HepG2 (cell line): Measurements from ENCODE around the gene KIF15. TPM values are rescaled to one million over a fixed set of nuclear protein-coding genes. Genes with fewer than 3 reads are reported as not detected.

Experiments
- ARNT2 ChIP-seq: sonication (generic); formaldehyde crosslinking; IDR thresholded peaks from 2 replicates; pipeline ENCODE4 v1.8.0; 2022; ENCODE audit warnings: mild to moderate bottlenecking, low read depth, missing genetic modification reagents, moderate library complexity
- ASH2L ChIP-seq: fragments of 300-600, 200-600 bp; sonication (generic); IDR thresholded peaks from 2 replicates; pipeline ENCODE4 v1.7.0; 2017; ENCODE audit warnings: low read depth, mild to moderate bottlenecking, moderate library complexity, mixed read lengths, low read length; ENCODE audit not compliant: insufficient read length
- ATF3 ChIP-seq: sonication (generic); formaldehyde crosslinking; IDR thresholded peaks from 2 replicates; pipeline ENCODE4 v1.4.0; 2020; ENCODE audit warnings: missing genetic modification reagents
- EP300 ChIP-seq, 3 experiments: sonication (generic) in 1 of 3; formaldehyde crosslinking in 1 of 3; IDR thresholded peaks; 2 replicates each; pipeline versions ENCODE4 v1.5.1 to v1.6.1; 2011 to 2020; ENCODE audit warnings: low read depth in 2 of 3, low read length in 2 of 3, borderline replicate concordance in 1 of 3, improper control_type of control experiment in 1 of 3, mild to moderate bottlenecking in 1 of 3, missing genetic modification reagents in 1 of 3, moderate library complexity in 1 of 3
- HNF1A ChIP-seq, 2 experiments: sonication (generic) in 1 of 2; formaldehyde crosslinking in 1 of 2; IDR thresholded peaks; 2 replicates each; pipeline versions ENCODE4 v1.4.0 to v1.6.1; 2016 to 2020; ENCODE audit warnings: borderline replicate concordance in 1 of 2, low read depth in 1 of 2, mild to moderate bottlenecking in 1 of 2, missing genetic modification reagents in 1 of 2
- HNRNPL ChIP-seq: fragments of 200-400 bp; formaldehyde crosslinking; IDR thresholded peaks from 2 replicates; pipeline ENCODE4 v1.6.1; 2017; ENCODE audit warnings: mild to moderate bottlenecking, low read depth, low read length
- NFE2L2 ChIP-seq: fragments of 150-350 bp; IDR thresholded peaks from 2 replicates; pipeline ENCODE4 v1.6.1; 2014; ENCODE audit warnings: low read length
- PAX8 ChIP-seq: sonication (generic); formaldehyde crosslinking; IDR thresholded peaks from 2 replicates; pipeline ENCODE4 v1.8.0; 2022; ENCODE audit warnings: mild to moderate bottlenecking, missing genetic modification reagents, borderline replicate concordance
- PITX1 ChIP-seq: sonication (generic); formaldehyde crosslinking; IDR thresholded peaks from 2 replicates; pipeline ENCODE4 v1.5.1; 2020; ENCODE audit warnings: mild to moderate bottlenecking, missing genetic modification reagents
- RBM22 ChIP-seq: fragments of 200-400 bp; formaldehyde crosslinking; optimal IDR thresholded peaks from 2 replicates; pipeline ENCODE3; 2017; ENCODE audit warnings: mild to moderate bottlenecking, low read length, moderate library complexity
- SIX4 ChIP-seq: sonication (generic); formaldehyde crosslinking; IDR thresholded peaks from 2 replicates; pipeline ENCODE4 v1.4.0; 2020; ENCODE audit warnings: missing genetic modification reagents
- SMARCC2 ChIP-seq: fragments of 450-650 bp; IDR thresholded peaks from 2 replicates; pipeline ENCODE4 v1.6.1; 2017; ENCODE audit warnings: antibody characterized with exemption, mild to moderate bottlenecking
- SMYD3 ChIP-seq: sonication (generic); formaldehyde crosslinking; IDR thresholded peaks from 2 replicates; pipeline ENCODE4 v1.8.1; 2023; ENCODE audit warnings: mild to moderate bottlenecking, missing genetic modification reagents
- SOX6 ChIP-seq, 2 experiments: fragments of 450-650 bp in 1 of 2; sonication (generic) in 1 of 2; formaldehyde crosslinking in 1 of 2; IDR thresholded peaks; 2 replicates each; pipeline versions ENCODE4 v1.4.0 to v1.6.1; 2017 to 2020; ENCODE audit warnings: antibody characterized with exemption in 1 of 2, mild to moderate bottlenecking in 1 of 2, missing genetic modification reagents in 1 of 2
- TBP ChIP-seq: sonication (generic); formaldehyde crosslinking; IDR thresholded peaks from 2 replicates; pipeline ENCODE4 v1.5.0; 2020; ENCODE audit warnings: missing genetic modification reagents
- ZKSCAN5 ChIP-seq: sonication (generic); formaldehyde crosslinking; IDR thresholded peaks from 2 replicates; pipeline ENCODE4 v1.5.1; 2020; ENCODE audit warnings: mild to moderate bottlenecking, missing genetic modification reagents
- ZNF33A ChIP-seq: sonication (generic); formaldehyde crosslinking; IDR thresholded peaks from 2 replicates; pipeline ENCODE4 v1.5.1; 2020; ENCODE audit warnings: missing genetic modification reagents, mild to moderate bottlenecking, moderate library complexity, borderline replicate concordance
- ZNF354B ChIP-seq: sonication (generic); formaldehyde crosslinking; IDR thresholded peaks from 2 replicates; pipeline ENCODE4 v1.8.0; 2022; ENCODE audit warnings: mild to moderate bottlenecking, missing genetic modification reagents
- ZNF788 ChIP-seq: sonication (generic); formaldehyde crosslinking; IDR thresholded peaks from 2 replicates; pipeline ENCODE4 v1.5.0; 2020; ENCODE audit warnings: mild to moderate bottlenecking, missing genetic modification reagents, borderline replicate concordance
- ZSCAN22 ChIP-seq: sonication (generic); formaldehyde crosslinking; IDR thresholded peaks from 2 replicates; pipeline ENCODE4 v1.4.0; 2020; ENCODE audit warnings: mild to moderate bottlenecking, missing genetic modification reagents
- polyA plus RNA-seq, 8 experiments: library from polyadenylated mRNA; depleted of rRNA in 3 of 8; stranded (reverse) in 7 of 8; unstranded in 1 of 8; fragments of >200 nt; fragmentation: Illumina TruSeq in 4 of 8; extraction: Trizol in 4 of 8; gene quantifications; 2 replicates each; pipeline versions ENCODE4 v1.2.1 to v1.2.3, GENCODE V29; 2011 to 2016; ENCODE audit warnings: low read depth in 4 of 8, missing spikeins in 1 of 8, mixed read lengths in 1 of 8; ENCODE audit not compliant: insufficient read depth in 1 of 8
- total RNA-seq, 5 experiments: library from RNA; depleted of rRNA; stranded (reverse); fragments of >200 nt; fragmentation: Illumina TruSeq; extraction: Trizol; gene quantifications; 2 replicates each; pipeline ENCODE4 v1.2.3, GENCODE V29; 2016; ENCODE audit warnings: low read depth in 1 of 5
- TF ChIP-seq, protein P1 (sequence below): sonication (generic); formaldehyde crosslinking; IDR thresholded peaks from 2 replicates; pipeline ENCODE4 v1.4.0; 2020; ENCODE audit warnings: missing genetic modification reagents
- TF ChIP-seq, protein P2 (sequence below), 2 experiments: sonication (generic) in 1 of 2; formaldehyde crosslinking in 1 of 2; IDR thresholded peaks; 2 replicates each; pipeline versions ENCODE4 v1.4.0 to v1.6.1; 2018 to 2020; ENCODE audit warnings: missing genetic modification reagents in 2 of 2, borderline replicate concordance in 1 of 2, low read depth in 1 of 2, mild to moderate bottlenecking in 1 of 2, missing biosample characterization in 1 of 2

KIF15 gene
- total and polyA plus RNA-seq, 2 of the 13 experiments (the other 11 are each of a cell fraction or from before 2014, with no cell fraction given) = 4.8 to 33.8 TPM

GRCh38 chr3:44729384-44729910 lies 32.1 kb upstream of the KIF15 start, which contains the start of gene ZNF501 (continued):
- TF ChIP-seq HNF1A (IDR thresholded peaks at IDR 0.05; ENCODE audit: low read depth) = no peak
- TF ChIP-seq HNF1A (CRISPR knock-in tag; IDR thresholded peaks at IDR 0.05; ENCODE audit: borderline replicate concordance) = peak; percentile 65; the same call in 1 of the 2 replicates
- peak; percentile 77; the same call in 1 of the 2 replicates for TF ChIP-seq ZNF788
- TF ChIP-seq HNRNPL = peak; percentile 69; the same call in 1 of the 2 replicates
- 0 out of 2 replicates have a peak, but pooled peaks have one; percentile 66 for TF ChIP-seq SMYD3
- TF ChIP-seq NFE2L2 = no peak
- TF ChIP-seq ZNF354B (CRISPR knock-in tag) = no peak
- no peak for TF ChIP-seq ZNF33A (CRISPR knock-in tag)
- no peak for TF ChIP-seq EP300 (IDR thresholded peaks at IDR 0.05; ENCODE audit: low read depth in 2 of 2, low read length in 2 of 2)
- TF ChIP-seq EP300 (CRISPR knock-in tag; IDR thresholded peaks at IDR 0.05; ENCODE audit: borderline replicate concordance) = 0 out of 2 replicates have a peak, but pooled peaks have one; percentile 39
- peak; percentile 90 for TF ChIP-seq PITX1 (CRISPR knock-in tag)
- TF ChIP-seq, protein P1, sequence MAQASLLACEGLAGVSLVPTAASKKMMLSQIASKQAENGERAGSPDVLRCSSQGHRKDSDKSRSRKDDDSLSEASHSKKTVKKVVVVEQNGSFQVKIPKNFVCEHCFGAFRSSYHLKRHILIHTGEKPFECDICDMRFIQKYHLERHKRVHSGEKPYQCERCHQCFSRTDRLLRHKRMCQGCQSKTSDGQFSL (CRISPR knock-in tag) = 0 out of 2 replicates have a peak, but pooled peaks have one; percentile 33
- TF ChIP-seq PAX8 (CRISPR knock-in tag) = no peak
- no peak for TF ChIP-seq ZKSCAN5 (CRISPR knock-in tag)
- no peak for TF ChIP-seq TBP (CRISPR knock-in tag)
- peak; percentile 61; the same call in 1 of the 2 replicates for TF ChIP-seq ARNT2
- no peak for TF ChIP-seq SMARCC2
- 0 out of 2 replicates have a peak, but pooled peaks have one; percentile 23 for TF ChIP-seq SIX4 (CRISPR knock-in tag)
- TF ChIP-seq, protein P2, sequence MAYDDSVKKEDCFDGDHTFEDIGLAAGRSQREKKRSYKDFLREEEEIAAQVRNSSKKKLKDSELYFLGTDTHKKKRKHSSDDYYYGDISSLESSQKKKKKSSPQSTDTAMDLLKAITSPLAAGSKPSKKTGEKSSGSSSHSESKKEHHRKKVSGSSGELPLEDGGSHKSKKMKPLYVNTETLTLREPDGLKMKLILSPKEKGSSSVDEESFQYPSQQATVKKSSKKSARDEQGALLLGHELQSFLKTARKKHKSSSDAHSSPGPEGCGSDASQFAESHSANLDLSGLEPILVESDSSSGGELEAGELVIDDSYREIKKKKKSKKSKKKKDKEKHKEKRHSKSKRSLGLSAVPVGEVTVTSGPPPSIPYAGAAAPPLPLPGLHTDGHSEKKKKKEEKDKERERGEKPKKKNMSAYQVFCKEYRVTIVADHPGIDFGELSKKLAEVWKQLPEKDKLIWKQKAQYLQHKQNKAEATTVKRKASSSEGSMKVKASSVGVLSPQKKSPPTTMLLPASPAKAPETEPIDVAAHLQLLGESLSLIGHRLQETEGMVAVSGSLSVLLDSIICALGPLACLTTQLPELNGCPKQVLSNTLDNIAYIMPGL (CRISPR knock-in tag; IDR thresholded peaks at IDR 0.05; ENCODE audit: borderline replicate concordance in 1 of 2, low read depth in 1 of 2) = peak; percentile 68 to 78; a peak in 3 of 4 replicates
- no peak for TF ChIP-seq SOX6 (IDR thresholded peaks at IDR 0.05)
- TF ChIP-seq SOX6 (CRISPR knock-in tag; IDR thresholded peaks at IDR 0.05) = peak; percentile 58
- no peak for TF ChIP-seq ATF3 (CRISPR knock-in tag)
- TF ChIP-seq RBM22 = peak; percentile 22
- TF ChIP-seq ZSCAN22 (CRISPR knock-in tag) = no peak
- peak; percentile 67 for TF ChIP-seq ASH2L
